Colonic mucosa (tissue), 4 donors: Measurements from ENCODE around the gene SLC4A1. TPM values are rescaled to one million over a fixed set of nuclear protein-coding genes. Genes with fewer than 3 reads are reported as not detected.
"Not testable (repeated sequence)": the region's sequence is repeated elsewhere in the genome, so short reads cannot be mapped to it uniquely, and the experiment has no call there.

ENCODE experiments used
- DNase-seq: peaks from one replicate; pipeline ENCODE4 v3.0.0-alpha.2; 2020
- H3K27ac ChIP-seq: fragments of 200-600 bp; one replicate; pipeline ENCODE4 v1.8.0; 2021
- H3K27me3 ChIP-seq: fragments of 200-600 bp; one replicate; pipeline ENCODE4 v1.8.0; 2021
- H3K36me3 ChIP-seq: fragments of 200-600 bp; one replicate; pipeline ENCODE4 v1.8.0; 2021
- H3K4me1 ChIP-seq: fragments of 200-600 bp; one replicate; pipeline ENCODE4 v1.8.0; 2021; ENCODE audit warnings: mild to moderate bottlenecking
- H3K4me3 ChIP-seq: fragments of 200-600 bp; one replicate; pipeline ENCODE4 v1.8.0; 2021
- H3K9ac ChIP-seq, 2 donors: one replicate each; pipeline ENCODE4 v1.7.0; 2013; ENCODE audit warnings: control low read depth in 2 of 2, low read depth in 2 of 2, low read length in 2 of 2
- H3K9me3 ChIP-seq: fragments of 200-600 bp; one replicate; pipeline ENCODE4 v1.8.0; 2021
- CTCF ChIP-seq: fragments of 200-600 bp; IDR thresholded peaks from one replicate; pipeline ENCODE4 v1.8.0; 2022; ENCODE audit warnings: antibody characterized with exemption, mild to moderate bottlenecking
- intact Hi-C: fragments of 100-400 bp; cut with DNase I; formaldehyde crosslinking; loops from one replicate; pipeline ENCODE4 v1.14.1; 2022
- total RNA-seq, 2 donors: library from RNA; stranded (reverse); fragmentation: NEBNext Ultra II Directional in 1 of 2; extraction: Animal tissue kit (Norgen Biotek cat#: 25700) in 1 of 2; gene quantifications; one replicate each; pipeline ENCODE4 v1.2.1, GENCODE V29; 2021
- donor health status: healthy.
- donor health status: DM: no; HTN: no; CAD: no.
- donor health status: DM: no; HTN: no; CAD: no.

Gene SLC4A1
- total RNA-seq, 2 donors from 2014 or later: 0.27 TPM; not detected in 1

DNA sequence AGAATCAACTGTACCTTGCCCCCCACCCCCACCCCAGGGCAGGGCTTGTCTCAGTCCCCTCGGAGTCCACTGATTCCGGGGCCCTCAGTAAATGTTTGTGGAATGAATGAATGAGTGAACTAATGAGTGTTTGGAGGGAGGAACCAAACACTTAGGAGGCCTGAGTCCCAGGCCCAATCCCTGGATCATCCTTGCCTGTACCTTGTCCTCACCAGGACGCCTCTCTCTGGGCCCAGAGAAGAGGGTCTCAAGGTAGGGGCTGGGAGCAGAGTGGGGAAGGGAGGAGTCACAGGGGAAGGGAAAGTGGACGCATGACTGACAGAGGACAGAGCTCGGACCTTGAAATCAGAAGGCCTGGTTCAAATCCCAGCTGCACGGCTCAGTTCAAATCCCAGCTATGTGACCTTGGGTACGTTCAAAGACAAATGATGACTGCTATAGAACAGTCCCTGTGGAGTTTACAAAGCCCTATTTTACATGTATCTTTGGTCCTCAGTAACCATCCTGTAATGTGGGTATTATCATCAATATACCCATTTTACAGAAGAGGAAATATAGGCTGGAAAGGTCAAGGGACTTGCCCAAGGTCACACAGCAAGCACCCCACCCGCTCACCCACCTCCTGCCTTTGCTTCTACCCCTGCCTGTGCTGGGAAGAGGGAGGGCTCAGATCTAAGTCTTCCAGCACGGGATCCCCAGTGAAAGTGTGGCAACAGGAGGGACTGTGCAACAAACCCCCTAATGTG, 18.3 kb downstream of the SLC4A1 start:
- peaks cover 3% of the 10 kb centered on the region for H3K4me1 ChIP-seq
- no peak for DNase-seq
- no peak for TF ChIP-seq CTCF
- no peaks in the 10 kb centered on the region for H3K9me3 ChIP-seq
- no peak overlapping the region for H3K27ac ChIP-seq
- no peak overlapping the region for H3K4me3 ChIP-seq
- no peaks in the 10 kb centered on the region for H3K27me3 ChIP-seq
- intact Hi-C loops: no loop called here
- no peak overlapping the region for H3K9ac ChIP-seq
- no peaks in the 10 kb centered on the region for H3K36me3 ChIP-seq

GRCh38 chr17:44247876-44248736, 19.8 kb downstream of the SLC4A1 start:
- no peak for TF ChIP-seq CTCF
- H3K27me3 ChIP-seq: no peaks in the 10 kb centered on the region
- intact Hi-C loops: no loop called here
- no peak for DNase-seq
- H3K9ac ChIP-seq: no peak overlapping the region
- no peak overlapping the region for H3K4me3 ChIP-seq
- H3K27ac ChIP-seq: no peak overlapping the region
- no peaks in the 10 kb centered on the region for H3K36me3 ChIP-seq
- peaks cover 3% of the 10 kb centered on the region for H3K4me1 ChIP-seq
- H3K9me3 ChIP-seq: no peaks in the 10 kb centered on the region

- Histone ChIP-seq H3K27ac (no peak overlapping the region), H3K9me3 (no peaks in the 10 kb centered on the region), H3K4me1 (peaks cover 3% of the 10 kb centered on the region), H3K4me3 (no peak overlapping the region), H3K9ac (no peak overlapping the region), H3K27me3 (no peaks in the 10 kb centered on the region), H3K36me3 (no peaks in the 10 kb centered on the region)
- TF ChIP-seq CTCF: no peak
- no peak for DNase-seq
- intact Hi-C loops: no loop called here
Measured at GRCh38 chr17:44247440-44247841, 20.5 kb downstream of the SLC4A1 start.

GRCh38 chr17:44241106-44241624, 26.8 kb downstream of the SLC4A1 start:
- Histone ChIP-seq H3K9ac (no peak overlapping the region), H3K9me3 (no peaks in the 10 kb centered on the region), H3K27me3 (no peaks in the 10 kb centered on the region), H3K4me3 (no peak overlapping the region), H3K4me1 (peaks cover 3% of the 10 kb centered on the region), H3K36me3 (no peaks in the 10 kb centered on the region), H3K27ac (no peak overlapping the region)
- DNase-seq: no peak
- intact Hi-C loops: no loop called here
- TF ChIP-seq CTCF: no peak

- H3K27ac ChIP-seq, DNase-seq, H3K4me3 ChIP-seq, H3K4me1 ChIP-seq, H3K36me3 ChIP-seq, H3K27me3 ChIP-seq, intact Hi-C loops, H3K9me3 ChIP-seq, H3K9ac ChIP-seq: not testable (repeated sequence)
Measured at GRCh38 chr17:44237886-44238285, 30.0 kb downstream of the SLC4A1 start.
